ENCODE data around the gene EPAS1. TPM values are rescaled to one million over a fixed set of nuclear protein-coding genes. Genes with fewer than 3 reads are reported as not detected.

The EPAS1 gene
- total RNA-seq, 1 experiment from 2014 or later: 55.9 TPM

DNA sequence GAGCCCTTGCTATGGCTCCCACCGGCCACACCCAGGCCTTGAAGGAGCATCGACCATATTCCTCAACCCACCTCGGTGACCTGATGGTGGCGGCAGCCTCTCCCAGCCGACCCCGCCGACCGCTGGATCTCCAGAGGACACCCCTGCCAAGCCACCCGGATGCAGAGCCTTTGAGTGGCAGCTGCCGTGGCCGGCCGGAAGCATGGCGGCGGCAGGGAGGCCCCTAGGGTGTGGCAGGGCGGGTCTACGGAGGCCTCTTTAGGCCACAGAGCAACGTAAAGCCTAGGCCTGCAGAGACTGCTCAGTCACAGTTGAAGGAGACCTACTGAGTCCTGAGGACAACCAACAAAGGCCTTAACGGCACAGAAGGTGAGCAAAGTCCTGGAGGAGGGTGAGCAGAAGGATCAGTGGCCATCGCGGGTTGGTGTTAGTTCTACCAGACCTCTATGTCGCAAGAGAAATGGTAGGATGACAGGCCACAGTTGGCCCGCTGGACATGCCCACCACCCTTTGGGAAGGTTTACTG, 131.8 kb downstream of the EPAS1 start:
- intact Hi-C loops (cut with micrococcal nuclease): no loop called here
- TF ChIP-seq EZH2phosphoT487 (IDR thresholded peaks at IDR 0.05; ENCODE audit: borderline replicate concordance) (no peak), POLR2AphosphoS5 (IDR thresholded peaks at IDR 0.05; ENCODE audit: low read depth, low read length) (no peak), FOSL1 (IDR thresholded peaks at IDR 0.05; ENCODE audit: low read depth) (no peak), SP1 (IDR thresholded peaks at IDR 0.05; ENCODE audit: low read depth) (no peak)
- TF ChIP-seq, protein P1, sequence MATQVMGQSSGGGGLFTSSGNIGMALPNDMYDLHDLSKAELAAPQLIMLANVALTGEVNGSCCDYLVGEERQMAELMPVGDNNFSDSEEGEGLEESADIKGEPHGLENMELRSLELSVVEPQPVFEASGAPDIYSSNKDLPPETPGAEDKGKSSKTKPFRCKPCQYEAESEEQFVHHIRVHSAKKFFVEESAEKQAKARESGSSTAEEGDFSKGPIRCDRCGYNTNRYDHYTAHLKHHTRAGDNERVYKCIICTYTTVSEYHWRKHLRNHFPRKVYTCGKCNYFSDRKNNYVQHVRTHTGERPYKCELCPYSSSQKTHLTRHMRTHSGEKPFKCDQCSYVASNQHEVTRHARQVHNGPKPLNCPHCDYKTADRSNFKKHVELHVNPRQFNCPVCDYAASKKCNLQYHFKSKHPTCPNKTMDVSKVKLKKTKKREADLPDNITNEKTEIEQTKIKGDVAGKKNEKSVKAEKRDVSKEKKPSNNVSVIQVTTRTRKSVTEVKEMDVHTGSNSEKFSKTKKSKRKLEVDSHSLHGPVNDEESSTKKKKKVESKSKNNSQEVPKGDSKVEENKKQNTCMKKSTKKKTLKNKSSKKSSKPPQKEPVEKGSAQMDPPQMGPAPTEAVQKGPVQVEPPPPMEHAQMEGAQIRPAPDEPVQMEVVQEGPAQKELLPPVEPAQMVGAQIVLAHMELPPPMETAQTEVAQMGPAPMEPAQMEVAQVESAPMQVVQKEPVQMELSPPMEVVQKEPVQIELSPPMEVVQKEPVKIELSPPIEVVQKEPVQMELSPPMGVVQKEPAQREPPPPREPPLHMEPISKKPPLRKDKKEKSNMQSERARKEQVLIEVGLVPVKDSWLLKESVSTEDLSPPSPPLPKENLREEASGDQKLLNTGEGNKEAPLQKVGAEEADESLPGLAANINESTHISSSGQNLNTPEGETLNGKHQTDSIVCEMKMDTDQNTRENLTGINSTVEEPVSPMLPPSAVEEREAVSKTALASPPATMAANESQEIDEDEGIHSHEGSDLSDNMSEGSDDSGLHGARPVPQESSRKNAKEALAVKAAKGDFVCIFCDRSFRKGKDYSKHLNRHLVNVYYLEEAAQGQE (IDR thresholded peaks at IDR 0.05; ENCODE audit: low read depth): no peak
- TF ChIP-seq, protein P2, sequence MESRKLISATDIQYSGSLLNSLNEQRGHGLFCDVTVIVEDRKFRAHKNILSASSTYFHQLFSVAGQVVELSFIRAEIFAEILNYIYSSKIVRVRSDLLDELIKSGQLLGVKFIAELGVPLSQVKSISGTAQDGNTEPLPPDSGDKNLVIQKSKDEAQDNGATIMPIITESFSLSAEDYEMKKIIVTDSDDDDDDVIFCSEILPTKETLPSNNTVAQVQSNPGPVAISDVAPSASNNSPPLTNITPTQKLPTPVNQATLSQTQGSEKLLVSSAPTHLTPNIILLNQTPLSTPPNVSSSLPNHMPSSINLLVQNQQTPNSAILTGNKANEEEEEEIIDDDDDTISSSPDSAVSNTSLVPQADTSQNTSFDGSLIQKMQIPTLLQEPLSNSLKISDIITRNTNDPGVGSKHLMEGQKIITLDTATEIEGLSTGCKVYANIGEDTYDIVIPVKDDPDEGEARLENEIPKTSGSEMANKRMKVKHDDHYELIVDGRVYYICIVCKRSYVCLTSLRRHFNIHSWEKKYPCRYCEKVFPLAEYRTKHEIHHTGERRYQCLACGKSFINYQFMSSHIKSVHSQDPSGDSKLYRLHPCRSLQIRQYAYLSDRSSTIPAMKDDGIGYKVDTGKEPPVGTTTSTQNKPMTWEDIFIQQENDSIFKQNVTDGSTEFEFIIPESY (IDR thresholded peaks at IDR 0.05; ENCODE audit: extremely low read depth, insufficient replicate concordance, low read length): no peak
- TF ChIP-seq, protein P3, sequence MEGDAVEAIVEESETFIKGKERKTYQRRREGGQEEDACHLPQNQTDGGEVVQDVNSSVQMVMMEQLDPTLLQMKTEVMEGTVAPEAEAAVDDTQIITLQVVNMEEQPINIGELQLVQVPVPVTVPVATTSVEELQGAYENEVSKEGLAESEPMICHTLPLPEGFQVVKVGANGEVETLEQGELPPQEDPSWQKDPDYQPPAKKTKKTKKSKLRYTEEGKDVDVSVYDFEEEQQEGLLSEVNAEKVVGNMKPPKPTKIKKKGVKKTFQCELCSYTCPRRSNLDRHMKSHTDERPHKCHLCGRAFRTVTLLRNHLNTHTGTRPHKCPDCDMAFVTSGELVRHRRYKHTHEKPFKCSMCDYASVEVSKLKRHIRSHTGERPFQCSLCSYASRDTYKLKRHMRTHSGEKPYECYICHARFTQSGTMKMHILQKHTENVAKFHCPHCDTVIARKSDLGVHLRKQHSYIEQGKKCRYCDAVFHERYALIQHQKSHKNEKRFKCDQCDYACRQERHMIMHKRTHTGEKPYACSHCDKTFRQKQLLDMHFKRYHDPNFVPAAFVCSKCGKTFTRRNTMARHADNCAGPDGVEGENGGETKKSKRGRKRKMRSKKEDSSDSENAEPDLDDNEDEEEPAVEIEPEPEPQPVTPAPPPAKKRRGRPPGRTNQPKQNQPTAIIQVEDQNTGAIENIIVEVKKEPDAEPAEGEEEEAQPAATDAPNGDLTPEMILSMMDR (IDR thresholded peaks at IDR 0.05 in 2 of 3, conservative IDR thresholded peaks at IDR 0.05 in 1 of 3; ENCODE audit: borderline replicate concordance in 1 of 3, insufficient read depth in 1 of 3, low read depth in 2 of 3, low read length in 2 of 3): no peak
- TF ChIP-seq, protein P4, sequence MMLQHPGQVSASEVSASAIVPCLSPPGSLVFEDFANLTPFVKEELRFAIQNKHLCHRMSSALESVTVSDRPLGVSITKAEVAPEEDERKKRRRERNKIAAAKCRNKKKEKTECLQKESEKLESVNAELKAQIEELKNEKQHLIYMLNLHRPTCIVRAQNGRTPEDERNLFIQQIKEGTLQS (IDR thresholded peaks at IDR 0.05): no peak
- no peak overlapping the region for H3K9ac ChIP-seq (ENCODE audit: low read length)
- RAD21 ChIA-PET (ENCODE audit: low non-redundant PET in 1 of 2, low total read pairs in 2 of 2, uncharacterized antibody in 2 of 2, unreplicated experiment in 2 of 2): no interaction called here
- H3K9me3 ChIP-seq (ENCODE audit: control insufficient read depth in 1 of 2, insufficient read depth in 1 of 2, low read depth in 1 of 2, low read length in 2 of 2): no peaks in the 10 kb centered on the region
- H3K4me1 ChIP-seq (ENCODE audit: control insufficient read depth in 1 of 2, insufficient read depth in 2 of 2, low read length in 2 of 2): no peaks in the 10 kb centered on the region
- H3K79me2 ChIP-seq (ENCODE audit: insufficient read depth, low read length): no peaks in the 10 kb centered on the region
- no TSS peak for BruUV-seq (replicated peaks)
- CTCF ChIA-PET: no interaction called here
- no peak overlapping the region for H3K4me2 ChIP-seq (ENCODE audit: low read length)
- no peaks in the 10 kb centered on the region for H3K9me2 ChIP-seq (ENCODE audit: insufficient read depth)
- POLR2A ChIA-PET: no interaction called here
- H2AFZ ChIP-seq (ENCODE audit: low read depth, low read length, poor library complexity, severe bottlenecking): no peak overlapping the region
- H3K4me3 ChIP-seq (replicated peaks in 1 of 2; ENCODE audit: low read depth in 1 of 2, low read length in 2 of 2): no peak overlapping the region
- H3K27me3 ChIP-seq (ENCODE audit: insufficient read depth, low read length): no peaks in the 10 kb centered on the region
- DNase-seq (ENCODE audit: low read depth, low spot score) (no peak), ATAC-seq (no peak)
- no peaks in the 10 kb centered on the region for H4K20me1 ChIP-seq (ENCODE audit: insufficient read depth)
- H3K36me3 ChIP-seq (ENCODE audit: control insufficient read depth in 1 of 2, insufficient read depth in 2 of 2, low read length in 2 of 2): no peaks in the 10 kb centered on the region
- no peak overlapping the region for H3K27ac ChIP-seq (ENCODE audit: low read depth, low read length)

Measured in HCT116 (cell line).